ENCODE results near the gene NBPF19. TPM values are rescaled to one million over a fixed set of nuclear protein-coding genes. Genes with fewer than 3 reads are reported as not detected.
"Not testable (repeated sequence)": the region's sequence is repeated elsewhere in the genome, so short reads cannot be mapped to it uniquely, and the experiment has no call there.

NBPF19 gene
- 13.4 and 14.1 TPM in 2 replicates for total RNA-seq (2021)
- percentile 64 among the genes with signal in this experiment for Bru-seq, nascent RNA
- BruChase-seq, experiment 1, labeled RNA remaining after a 2-hour chase: percentile 62 among the genes with signal in this experiment
- percentile 48 among the genes with signal in this experiment for BruChase-seq, experiment 2, labeled RNA remaining after a 6-hour chase
- long read RNA-seq, partial matches to known transcripts: 3 of 17 reads
- long read RNA-seq, other reads (novel, unspliced or antisense): 14 of 17 reads

- H3K36me3 ChIP-seq (ENCODE audit: insufficient read depth, low read length, poor library complexity, severe bottlenecking); intact Hi-C loops (cut with micrococcal nuclease; ENCODE audit: unreplicated experiment); POLR2A ChIA-PET (ENCODE audit: low non-redundant PET); H3K27ac ChIP-seq (ENCODE audit: low read depth, low read length, poor library complexity, severe bottlenecking); H3K27me3 ChIP-seq (replicated peaks; ENCODE audit: insufficient read depth, low read depth, low read length, poor library complexity); H3K4me3 ChIP-seq (ENCODE audit: low read depth, low read length, poor library complexity, severe bottlenecking); BruUV-seq (replicated peaks); CTCF ChIA-PET; H3K9me3 ChIP-seq (ENCODE audit: low read depth, low read length, poor library complexity, severe bottlenecking); DNase-seq (ENCODE audit: low spot score); H3K4me1 ChIP-seq (ENCODE audit: insufficient read depth, low read length, poor library complexity, severe bottlenecking): not testable (repeated sequence)
These were observed at the start of gene NBPF19 for GRCh38 chr1:149474745-149475144. TSS of gene NBPF19 (plus strand) at chr1:149475045. CDS start at chr1:149475933, 888 bp downstream.

- DNase-seq (ENCODE audit: low spot score); CTCF ChIA-PET; H3K27me3 ChIP-seq (replicated peaks; ENCODE audit: insufficient read depth, low read depth, low read length, poor library complexity); H3K27ac ChIP-seq (ENCODE audit: low read depth, low read length, poor library complexity, severe bottlenecking); BruUV-seq (replicated peaks); H3K4me1 ChIP-seq (ENCODE audit: insufficient read depth, low read length, poor library complexity, severe bottlenecking); POLR2A ChIA-PET (ENCODE audit: low non-redundant PET); H3K4me3 ChIP-seq (ENCODE audit: low read depth, low read length, poor library complexity, severe bottlenecking); H3K36me3 ChIP-seq (ENCODE audit: insufficient read depth, low read length, poor library complexity, severe bottlenecking); intact Hi-C loops (cut with micrococcal nuclease; ENCODE audit: unreplicated experiment); H3K9me3 ChIP-seq (ENCODE audit: low read depth, low read length, poor library complexity, severe bottlenecking): not testable (repeated sequence)
These were observed 46.5 kb upstream of the NBPF19 start for GRCh38 chr1:149428317-149428716.

- H3K4me1 ChIP-seq (ENCODE audit: insufficient read depth, low read length, poor library complexity, severe bottlenecking); intact Hi-C loops (cut with micrococcal nuclease; ENCODE audit: unreplicated experiment); CTCF ChIA-PET; POLR2A ChIA-PET (ENCODE audit: low non-redundant PET); H3K36me3 ChIP-seq (ENCODE audit: insufficient read depth, low read length, poor library complexity, severe bottlenecking); H3K27me3 ChIP-seq (replicated peaks; ENCODE audit: insufficient read depth, low read depth, low read length, poor library complexity); H3K4me3 ChIP-seq (ENCODE audit: low read depth, low read length, poor library complexity, severe bottlenecking); BruUV-seq (replicated peaks); H3K9me3 ChIP-seq (ENCODE audit: low read depth, low read length, poor library complexity, severe bottlenecking): not testable (repeated sequence)
- H3K27ac ChIP-seq (ENCODE audit: low read depth, low read length, poor library complexity, severe bottlenecking): peak overlapping the region; percentile 63
- peak; percentile 51 for DNase-seq (ENCODE audit: low spot score)
These were observed 29.4 kb upstream of the NBPF19 start for GRCh38 chr1:149445451-149445850.

- CTCF ChIA-PET; intact Hi-C loops (cut with micrococcal nuclease; ENCODE audit: unreplicated experiment); H3K4me1 ChIP-seq (ENCODE audit: insufficient read depth, low read length, poor library complexity, severe bottlenecking); H3K27me3 ChIP-seq (replicated peaks; ENCODE audit: insufficient read depth, low read depth, low read length, poor library complexity); H3K27ac ChIP-seq (ENCODE audit: low read depth, low read length, poor library complexity, severe bottlenecking); POLR2A ChIA-PET (ENCODE audit: low non-redundant PET); BruUV-seq (replicated peaks); H3K4me3 ChIP-seq (ENCODE audit: low read depth, low read length, poor library complexity, severe bottlenecking); H3K36me3 ChIP-seq (ENCODE audit: insufficient read depth, low read length, poor library complexity, severe bottlenecking); DNase-seq (ENCODE audit: low spot score); H3K9me3 ChIP-seq (ENCODE audit: low read depth, low read length, poor library complexity, severe bottlenecking): not testable (repeated sequence)
These were observed 22.6 kb upstream of the NBPF19 start for GRCh38 chr1:149452196-149452595.

GRCh38 chr1:149452652-149453051 is 22.2 kb upstream of the NBPF19 start:
- BruUV-seq (replicated peaks); H3K27ac ChIP-seq (ENCODE audit: low read depth, low read length, poor library complexity, severe bottlenecking): not testable (repeated sequence)

GRCh38 chr1:149558350-149558825 is 83.5 kb downstream of the NBPF19 start:
- peak overlapping the region; percentile 35 for H3K4me3 ChIP-seq (ENCODE audit: low read depth, low read length, poor library complexity, severe bottlenecking)
- CTCF ChIA-PET; H3K27ac ChIP-seq (ENCODE audit: low read depth, low read length, poor library complexity, severe bottlenecking); BruUV-seq (replicated peaks); H3K9me3 ChIP-seq (ENCODE audit: low read depth, low read length, poor library complexity, severe bottlenecking); H3K27me3 ChIP-seq (replicated peaks; ENCODE audit: insufficient read depth, low read depth, low read length, poor library complexity); intact Hi-C loops (cut with micrococcal nuclease; ENCODE audit: unreplicated experiment); H3K4me1 ChIP-seq (ENCODE audit: insufficient read depth, low read length, poor library complexity, severe bottlenecking); H3K36me3 ChIP-seq (ENCODE audit: insufficient read depth, low read length, poor library complexity, severe bottlenecking); POLR2A ChIA-PET (ENCODE audit: low non-redundant PET): not testable (repeated sequence)
- DNase-seq (ENCODE audit: low spot score): peak; percentile 20

More at GRCh38 chr1:149452652-149453051, 22.2 kb upstream of the NBPF19 start:
- H3K27me3 ChIP-seq (replicated peaks; ENCODE audit: insufficient read depth, low read depth, low read length, poor library complexity); H3K36me3 ChIP-seq (ENCODE audit: insufficient read depth, low read length, poor library complexity, severe bottlenecking); intact Hi-C loops (cut with micrococcal nuclease; ENCODE audit: unreplicated experiment); H3K4me1 ChIP-seq (ENCODE audit: insufficient read depth, low read length, poor library complexity, severe bottlenecking); CTCF ChIA-PET; DNase-seq (ENCODE audit: low spot score); H3K4me3 ChIP-seq (ENCODE audit: low read depth, low read length, poor library complexity, severe bottlenecking); H3K9me3 ChIP-seq (ENCODE audit: low read depth, low read length, poor library complexity, severe bottlenecking); POLR2A ChIA-PET (ENCODE audit: low non-redundant PET): not testable (repeated sequence)

GRCh38 chr1:149561806-149562205 is 87.0 kb downstream of the NBPF19 start:
- POLR2A ChIA-PET (ENCODE audit: low non-redundant PET); DNase-seq (ENCODE audit: low spot score); H3K27me3 ChIP-seq (replicated peaks; ENCODE audit: insufficient read depth, low read depth, low read length, poor library complexity); H3K36me3 ChIP-seq (ENCODE audit: insufficient read depth, low read length, poor library complexity, severe bottlenecking); intact Hi-C loops (cut with micrococcal nuclease; ENCODE audit: unreplicated experiment); H3K9me3 ChIP-seq (ENCODE audit: low read depth, low read length, poor library complexity, severe bottlenecking); BruUV-seq (replicated peaks); H3K4me3 ChIP-seq (ENCODE audit: low read depth, low read length, poor library complexity, severe bottlenecking); CTCF ChIA-PET; H3K27ac ChIP-seq (ENCODE audit: low read depth, low read length, poor library complexity, severe bottlenecking); H3K4me1 ChIP-seq (ENCODE audit: insufficient read depth, low read length, poor library complexity, severe bottlenecking): not testable (repeated sequence)

- CTCF ChIA-PET; H3K4me1 ChIP-seq (ENCODE audit: insufficient read depth, low read length, poor library complexity, severe bottlenecking); H3K36me3 ChIP-seq (ENCODE audit: insufficient read depth, low read length, poor library complexity, severe bottlenecking); intact Hi-C loops (cut with micrococcal nuclease; ENCODE audit: unreplicated experiment); DNase-seq (ENCODE audit: low spot score); H3K27ac ChIP-seq (ENCODE audit: low read depth, low read length, poor library complexity, severe bottlenecking); POLR2A ChIA-PET (ENCODE audit: low non-redundant PET); BruUV-seq (replicated peaks); H3K27me3 ChIP-seq (replicated peaks; ENCODE audit: insufficient read depth, low read depth, low read length, poor library complexity); H3K9me3 ChIP-seq (ENCODE audit: low read depth, low read length, poor library complexity, severe bottlenecking); H3K4me3 ChIP-seq (ENCODE audit: low read depth, low read length, poor library complexity, severe bottlenecking): not testable (repeated sequence)
These were observed 90.6 kb downstream of the NBPF19 start for GRCh38 chr1:149565485-149565884.

All from A673 (cell line).